SH-SY5Y (cell line): Measurements from ENCODE around the gene GGT5.

Experiments used
- GATA2 ChIP-seq: IDR thresholded peaks from 2 replicates; pipeline ENCODE4 v1.6.1; 2011; ENCODE audit warnings: mild to moderate bottlenecking, low read depth, low read length
- GATA3 ChIP-seq: IDR thresholded peaks from 2 replicates; pipeline ENCODE4 v1.6.1; 2011; ENCODE audit warnings: low read depth, mild to moderate bottlenecking, low read length, moderate library complexity

The GGT5 gene

GRCh38 chr22:24244144-24244787, 616 bp downstream of the GGT5 start:
- TF ChIP-seq GATA3 (no peak), GATA2 (no peak)

GRCh38 chr22:24240381-24240780, 4.5 kb downstream of the GGT5 start:
- TF ChIP-seq GATA3 (no peak), GATA2 (no peak)

- TF ChIP-seq GATA3 (no peak), GATA2 (no peak)
Measured at GRCh38 chr22:24236656-24237055, 8.2 kb downstream of the GGT5 start.

- TF ChIP-seq GATA2 (no peak), GATA3 (no peak)
Measured at GRCh38 chr22:24235315-24235714, 9.6 kb downstream of the GGT5 start.

- TF ChIP-seq GATA2 (no peak), GATA3 (no peak)
Measured at GRCh38 chr22:24233816-24234215, 11.1 kb downstream of the GGT5 start.

GRCh38 chr22:24233235-24233634, 11.6 kb downstream of the GGT5 start:
- TF ChIP-seq GATA3 (no peak), GATA2 (no peak)

- TF ChIP-seq GATA3, result no peak
- TF ChIP-seq GATA2, result no peak
Measured at GRCh38 chr22:24232725-24233124, 12.2 kb downstream of the GGT5 start.

GRCh38 chr22:24232124-24232523, 12.8 kb downstream of the GGT5 start:
- TF ChIP-seq GATA2 (no peak), GATA3 (no peak)

- TF ChIP-seq GATA2 (no peak), GATA3 (no peak)
Measured at GRCh38 chr22:24231706-24232105, 13.2 kb downstream of the GGT5 start.

- TF ChIP-seq GATA2 (no peak), GATA3 (no peak)
Measured at GRCh38 chr22:24230911-24231656, 13.8 kb downstream of the GGT5 start.

GRCh38 chr22:24225951-24226350, 18.9 kb downstream of the GGT5 start:
- no peak for TF ChIP-seq GATA3
- no peak for TF ChIP-seq GATA2

- TF ChIP-seq GATA2, result no peak
- no peak for TF ChIP-seq GATA3
Measured at GRCh38 chr22:24225044-24225601, 19.8 kb downstream of the GGT5 start.

GRCh38 chr22:24224468-24224867, 20.4 kb downstream of the GGT5 start:
- TF ChIP-seq GATA2, result no peak
- TF ChIP-seq GATA3, result no peak

- TF ChIP-seq GATA2, result no peak
Measured at GRCh38 chr22:24219750-24220149, 25.1 kb downstream of the GGT5 start.

- TF ChIP-seq GATA3 (no peak), GATA2 (no peak)
Measured at GRCh38 chr22:24217384-24217783, 27.5 kb downstream of the GGT5 start.
